ENCODE data around the gene SPATS2L.

GRCh38 chr2:200320991-200321390 is 14.5 kb downstream of the SPATS2L start:
- no peak for TF ChIP-seq CTCF (IDR thresholded peaks at IDR 0.05; ENCODE audit: low read depth, low read length, poor library complexity, severe bottlenecking)
- no peak for TF ChIP-seq EZH2phosphoT487 (IDR thresholded peaks at IDR 0.05; ENCODE audit: borderline replicate concordance, low read length)
